H9 (cell line): ENCODE results near the gene BBS12. TPM values are rescaled to one million over a fixed set of nuclear protein-coding genes. Genes with fewer than 3 reads are reported as not detected.

ENCODE experiments used
- DNase-seq: peaks from one replicate; pipeline ENCODE4 v3.0.0-alpha.2; 2017
- H2AFZ ChIP-seq: one replicate; pipeline ENCODE4 v1.6.1; 2013; ENCODE audit warnings: mild to moderate bottlenecking, low read length, control low read depth, moderate library complexity
- H2AK5ac ChIP-seq: 2 replicates; pipeline ENCODE4 v1.6.1; 2013; ENCODE audit warnings: low read length, control low read depth, mixed read lengths; ENCODE audit not compliant: insufficient read length
- H2BK120ac ChIP-seq: one replicate; pipeline ENCODE4 v1.6.1; 2013; ENCODE audit warnings: low read depth, mild to moderate bottlenecking, low read length, control low read depth, inconsistent platforms; ENCODE audit not compliant: poor library complexity, severe bottlenecking
- H2BK12ac ChIP-seq: 2 replicates; pipeline ENCODE4 v1.6.1; 2013; ENCODE audit warnings: low read length, control low read depth, mixed read lengths, low read depth; ENCODE audit not compliant: insufficient read length
- H2BK15ac ChIP-seq: 2 replicates; pipeline ENCODE4 v1.6.1; 2013; ENCODE audit warnings: low read depth, low read length, control low read depth
- H2BK20ac ChIP-seq: one replicate; pipeline ENCODE4 v1.6.1; 2013; ENCODE audit warnings: low read depth, mild to moderate bottlenecking, low read length, control low read depth, inconsistent platforms; ENCODE audit not compliant: poor library complexity, severe bottlenecking
- H2BK5ac ChIP-seq: 2 replicates; pipeline ENCODE4 v1.6.1; 2013; ENCODE audit warnings: low read length, control low read depth, mixed read lengths; ENCODE audit not compliant: insufficient read length
- H3K14ac ChIP-seq: 2 replicates; pipeline ENCODE4 v1.6.1; 2013; ENCODE audit warnings: low read length, control low read depth; ENCODE audit not compliant: insufficient read depth
- H3K18ac ChIP-seq: 2 replicates; pipeline ENCODE4 v1.6.1; 2013; ENCODE audit warnings: low read depth, mild to moderate bottlenecking, mixed read lengths, low read length, control low read depth; ENCODE audit not compliant: insufficient read length
- H3K23ac ChIP-seq: 2 replicates; pipeline ENCODE4 v1.6.1; 2013; ENCODE audit warnings: low read length, control low read depth, mixed read lengths, low read depth; ENCODE audit not compliant: insufficient read length
- H3K23me2 ChIP-seq: 2 replicates; pipeline ENCODE4 v1.6.1; 2013; ENCODE audit warnings: low read depth, mild to moderate bottlenecking, mixed read lengths, low read length, control low read depth; ENCODE audit not compliant: insufficient read length, poor library complexity, severe bottlenecking
- H3K27ac ChIP-seq: 2 replicates; pipeline ENCODE4 v1.5.1; 2013; ENCODE audit warnings: low read length, control low read depth, mixed read lengths, low read depth; ENCODE audit not compliant: insufficient read length
- H3K27me3 ChIP-seq: 2 replicates; pipeline ENCODE4 v1.6.1; 2013; ENCODE audit warnings: low read length, control low read depth, inconsistent platforms; ENCODE audit not compliant: insufficient read depth
- H3K4ac ChIP-seq: 2 replicates; pipeline ENCODE4 v1.6.1; 2013; ENCODE audit warnings: low read depth, mild to moderate bottlenecking, control low read depth, inconsistent platforms, low read length, moderate library complexity
- H3K4me1 ChIP-seq: 2 replicates; pipeline ENCODE4 v1.6.1; 2013; ENCODE audit warnings: low read length, control low read depth, inconsistent platforms; ENCODE audit not compliant: insufficient read depth
- H3K4me2 ChIP-seq: 2 replicates; pipeline ENCODE4 v1.6.1; 2013; ENCODE audit warnings: low read length, control low read depth, mixed read lengths; ENCODE audit not compliant: insufficient read length, insufficient read depth
- H3K56ac ChIP-seq: 2 replicates; pipeline ENCODE4 v1.6.1; 2013; ENCODE audit warnings: low read depth, mild to moderate bottlenecking, mixed read lengths, low read length, control low read depth; ENCODE audit not compliant: insufficient read length
- H3K79me1 ChIP-seq: 2 replicates; pipeline ENCODE4 v1.6.1; 2013; ENCODE audit warnings: low read depth, mild to moderate bottlenecking, moderate library complexity, low read length, control low read depth, inconsistent platforms; ENCODE audit not compliant: insufficient read depth, poor library complexity, severe bottlenecking
- H3K79me2 ChIP-seq: 2 replicates; pipeline ENCODE4 v1.6.1; 2013; ENCODE audit warnings: low read length, control low read depth, inconsistent platforms; ENCODE audit not compliant: insufficient read depth
- H3K9ac ChIP-seq: 2 replicates; pipeline ENCODE4 v1.6.1; 2013; ENCODE audit warnings: low read length, control low read depth, mixed read lengths; ENCODE audit not compliant: insufficient read length; ENCODE audit errors: extremely low read depth
- H3K9me3 ChIP-seq: one replicate; pipeline ENCODE4 v1.6.1; 2013; ENCODE audit warnings: low read depth, low read length, inconsistent platforms; ENCODE audit not compliant: control insufficient read depth
- H3T11ph ChIP-seq: one replicate; pipeline ENCODE4 v1.6.1; 2013; ENCODE audit warnings: mild to moderate bottlenecking, low read length, control low read depth, inconsistent platforms
- H4K20me1 ChIP-seq: one replicate; pipeline ENCODE4 v1.6.1; 2013; ENCODE audit not compliant: control insufficient read depth, insufficient read length, insufficient read depth
- H4K5ac ChIP-seq: 2 replicates; pipeline ENCODE4 v1.6.1; 2013; ENCODE audit warnings: low read depth, mild to moderate bottlenecking, mixed read lengths, low read length, control low read depth; ENCODE audit not compliant: insufficient read length
- H4K8ac ChIP-seq: replicated peaks from 2 replicates; pipeline ENCODE4 v1.6.1; 2013; ENCODE audit warnings: low read length, control low read depth, mixed read lengths, low read depth; ENCODE audit not compliant: insufficient read length
- H4K91ac ChIP-seq: 2 replicates; pipeline ENCODE4 v1.6.1; 2013; ENCODE audit warnings: low read depth, mild to moderate bottlenecking, moderate library complexity, mixed read lengths, low read length, control low read depth; ENCODE audit not compliant: insufficient read length
- H3K27ac Mint-ChIP-seq, 3 experiments: 2 replicates in 2 of 3; 3 replicates in 1 of 3; pipeline ENCODE4 v1.8.0; 2020 to 2021; ENCODE audit warnings: mixed read lengths in 3 of 3, mild to moderate bottlenecking in 1 of 3, moderate library complexity in 1 of 3
- H3K27me3 Mint-ChIP-seq: 2 replicates; pipeline ENCODE4 v1.8.0; 2021; ENCODE audit warnings: low read depth, mild to moderate bottlenecking, moderate library complexity, mixed read lengths
- H3K36me3 Mint-ChIP-seq, 3 experiments: 2 replicates in 2 of 3; 3 replicates in 1 of 3; pipeline ENCODE4 v1.8.0; 2020 to 2021; ENCODE audit warnings: low read depth in 3 of 3, mixed read lengths in 3 of 3; ENCODE audit not compliant: insufficient read depth in 1 of 3
- H3K4me1 Mint-ChIP-seq, 2 experiments: 2 replicates each; pipeline ENCODE4 v1.8.0; 2020; ENCODE audit warnings: mixed read lengths in 2 of 2
- H3K4me3 Mint-ChIP-seq, 2 experiments: 2 replicates in 1 of 2; 3 replicates in 1 of 2; pipeline ENCODE4 v1.8.0; 2020 to 2021; ENCODE audit warnings: mild to moderate bottlenecking in 2 of 2, mixed read lengths in 2 of 2, moderate library complexity in 1 of 2
- H3K9me3 Mint-ChIP-seq, 2 experiments: 2 replicates in 1 of 2; 3 replicates in 1 of 2; pipeline ENCODE4 v1.8.0; 2020; ENCODE audit warnings: mild to moderate bottlenecking in 2 of 2, mixed read lengths in 2 of 2, moderate library complexity in 1 of 2
- CTCF ChIP-seq: fragments of 200-600 bp; sonication (generic); conservative IDR thresholded peaks from 3 replicates; pipeline ENCODE4 v1.8.0; 2021; ENCODE audit warnings: antibody characterized with exemption, mild to moderate bottlenecking
- WGBS: extraction: QIAGEN DNeasy Blood & Tissue Kit; methylation state at CpG from one replicate; pipeline ENCODE4 v1.1.7; 2013; ENCODE audit warnings: missing lambda C conversion rate, low lambda C conversion rate, mixed read lengths; ENCODE audit not compliant: insufficient read length; ENCODE audit errors: extremely low coverage; 5-methylcytosine and 5-hydroxymethylcytosine counted together
- total RNA-seq: library from RNA; stranded (reverse); gene quantifications from 2 replicates; pipeline ENCODE4 v1.2.1, GENCODE V29; 2021

Gene BBS12
- total RNA-seq, 1 experiment from 2014 or later, result 1.2 TPM

- Histone ChIP-seq H3K4me1 (peaks cover 3% of the 10 kb centered on the region; the same call in 1 of the 2 replicates), H3K27ac (no peak overlapping the region), H3K27me3 (no peaks in the 10 kb centered on the region), H3K79me1 (no peaks in the 10 kb centered on the region), H3K23ac (no peak overlapping the region), H2BK15ac (no peak overlapping the region), H2BK20ac (no peak overlapping the region), H3K56ac (no peak overlapping the region), H4K91ac (no peak overlapping the region), H3K9me3 (no peaks in the 10 kb centered on the region), H3K79me2 (no peaks in the 10 kb centered on the region), H3K14ac (no peak overlapping the region), H2BK120ac (no peak overlapping the region), H2BK5ac (no peak overlapping the region), H4K5ac (no peak overlapping the region), H2BK12ac (no peak overlapping the region), H2AFZ (no peak overlapping the region), H3K9ac (no peak overlapping the region), H4K8ac (no peak overlapping the region), H3T11ph (no peak overlapping the region), H3K4me2 (no peak overlapping the region), H4K20me1 (no peaks in the 10 kb centered on the region), H3K23me2 (no peaks in the 10 kb centered on the region), H2AK5ac (no peak overlapping the region), H3K18ac (no peak overlapping the region), H3K4ac (no peak overlapping the region)
- Mint-ChIP-seq H3K4me3 (no peak overlapping the region), H3K4me1 (peaks cover 41 to 50% of the 10 kb centered on the region in 2 experiments), H3K36me3 (no peaks in the 10 kb centered on the region), H3K9me3 (no peaks in the 10 kb centered on the region), H3K27ac (no peak overlapping the region), H3K27me3 (no peaks in the 10 kb centered on the region)
- TF ChIP-seq CTCF, result no peak
- no CpG with 5 or more reads among the region's 3 CpGs for WGBS
- no peak for DNase-seq
These were observed 33.8 kb downstream of the BBS12 start for GRCh38 chr4:122766353-122766705.
